LNCAP (cell line): ENCODE results near the gene JHY.

Experiments used
- CTCF ChIP-seq: fragments of 450-650 bp; IDR thresholded peaks from 2 replicates; pipeline ENCODE4 v1.5.1; 2017; ENCODE audit warnings: mild to moderate bottlenecking

The JHY gene

GRCh38 chr11:122922893-122923292 lies 40.3 kb downstream of the JHY start:
- TF ChIP-seq CTCF = no peak

GRCh38 chr11:122923302-122923701 lies 40.7 kb downstream of the JHY start:
- TF ChIP-seq CTCF = no peak

GRCh38 chr11:122931510-122931909 lies 49.0 kb downstream of the JHY start:
- no peak for TF ChIP-seq CTCF

GRCh38 chr11:122933416-122933815 lies 50.9 kb downstream of the JHY start:
- no peak for TF ChIP-seq CTCF

- no peak for TF ChIP-seq CTCF
Measured at GRCh38 chr11:122937983-122938382, 55.4 kb downstream of the JHY start.

GRCh38 chr11:122938557-122938956 lies 56.0 kb downstream of the JHY start:
- TF ChIP-seq CTCF = no peak

GRCh38 chr11:122951211-122951610 lies 68.7 kb downstream of the JHY start:
- TF ChIP-seq CTCF = no peak

GRCh38 chr11:122954455-122954854 lies 71.9 kb downstream of the JHY start:
- no peak for TF ChIP-seq CTCF
